DND-41 (cell line): ENCODE data around the gene UNC13C.

Experiments used
- ATAC-seq: fragments of 200-7000 bp; cut with Tn5 transposase; 3 replicates; pipeline ENCODE4 v1.9.1; 2021; ENCODE audit warnings: low read depth; ENCODE audit not compliant: insufficient read depth
- DNase-seq: peaks from one replicate; pipeline ENCODE4 v3.0.0-alpha.2; 2020
- H2AFZ ChIP-seq: 2 replicates; pipeline ENCODE4 v1.6.0; 2012; ENCODE audit warnings: low read depth, low read length
- H3K27ac ChIP-seq: 2 replicates; pipeline ENCODE4 v1.5.1; 2012; ENCODE audit warnings: low read length, inconsistent platforms
- H3K27me3 ChIP-seq: fragments of 200-600 bp; sonication (generic); 2 replicates; pipeline ENCODE4 v1.6.0; 2012; ENCODE audit warnings: low read length, mild to moderate bottlenecking, inconsistent platforms; ENCODE audit not compliant: insufficient read depth, poor library complexity
- H3K36me3 ChIP-seq: 2 replicates; pipeline ENCODE4 v1.5.1; 2012; ENCODE audit warnings: low read length, inconsistent platforms; ENCODE audit not compliant: insufficient read depth
- H3K4me1 ChIP-seq: 2 replicates; pipeline ENCODE4 v1.5.1; 2012; ENCODE audit warnings: mild to moderate bottlenecking, low read length; ENCODE audit not compliant: insufficient read depth
- H3K4me2 ChIP-seq: 2 replicates; pipeline ENCODE4 v1.6.0; 2012; ENCODE audit warnings: mild to moderate bottlenecking, moderate library complexity, low read length, inconsistent platforms; ENCODE audit not compliant: insufficient read depth
- H3K4me3 ChIP-seq, 2 experiments: fragments of 200-600 bp in 1 of 2; shearing (Covaris generic) in 1 of 2; 2 replicates each; pipeline ENCODE4 v1.5.1; 2012 to 2016; ENCODE audit warnings: inconsistent platforms in 2 of 2, low read length in 2 of 2, mild to moderate bottlenecking in 2 of 2, low read depth in 1 of 2, moderate library complexity in 1 of 2
- H3K79me2 ChIP-seq: 2 replicates; pipeline ENCODE4 v1.6.0; 2012; ENCODE audit warnings: low read length, inconsistent platforms; ENCODE audit not compliant: insufficient read depth
- H3K9ac ChIP-seq: 2 replicates; pipeline ENCODE4 v1.6.0; 2012; ENCODE audit warnings: low read depth, mild to moderate bottlenecking, inconsistent platforms, low read length, moderate library complexity
- H3K9me3 ChIP-seq: 2 replicates; pipeline ENCODE4 v1.5.1; 2012; ENCODE audit warnings: low read length, moderate library complexity, mild to moderate bottlenecking, inconsistent platforms; ENCODE audit not compliant: insufficient read depth, severe bottlenecking
- H4K20me1 ChIP-seq: 2 replicates; pipeline ENCODE4 v1.6.0; 2012; ENCODE audit warnings: low read length; ENCODE audit not compliant: insufficient read depth
- EZH2 ChIP-seq: IDR thresholded peaks from 3 replicates; pipeline ENCODE4 v1.6.1; 2012; ENCODE audit warnings: borderline replicate concordance, low read depth, mild to moderate bottlenecking, moderate library complexity, low read length, inconsistent platforms; ENCODE audit not compliant: severe bottlenecking
- TF ChIP-seq, protein P1 (sequence below): IDR thresholded peaks from 2 replicates; pipeline ENCODE4 v1.5.1; 2012; ENCODE audit warnings: borderline replicate concordance, low read length, moderate library complexity, mild to moderate bottlenecking; ENCODE audit not compliant: poor library complexity, severe bottlenecking; ENCODE audit errors: extremely low read depth

The UNC13C gene

DNA sequence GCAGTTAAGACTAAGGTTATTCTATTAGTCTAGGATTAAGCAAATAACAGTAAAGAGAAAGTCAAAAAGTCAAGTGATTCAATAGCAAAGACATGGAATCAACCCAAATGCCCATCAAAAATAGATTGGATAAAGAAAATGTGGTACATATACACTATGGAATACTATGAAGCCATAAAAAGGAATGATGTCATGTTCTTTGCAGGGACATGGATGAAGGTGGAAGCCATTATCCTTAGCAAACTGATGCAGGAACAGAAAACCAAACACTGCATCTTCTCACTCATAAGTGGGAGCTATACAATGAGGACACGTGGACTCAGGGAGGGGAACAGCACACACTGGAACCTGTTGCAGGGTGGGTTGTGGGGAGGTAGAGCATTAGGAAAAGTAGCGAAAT, 29.0 kb downstream of the UNC13C start:
- no peak for ATAC-seq
- TF ChIP-seq, protein P1, sequence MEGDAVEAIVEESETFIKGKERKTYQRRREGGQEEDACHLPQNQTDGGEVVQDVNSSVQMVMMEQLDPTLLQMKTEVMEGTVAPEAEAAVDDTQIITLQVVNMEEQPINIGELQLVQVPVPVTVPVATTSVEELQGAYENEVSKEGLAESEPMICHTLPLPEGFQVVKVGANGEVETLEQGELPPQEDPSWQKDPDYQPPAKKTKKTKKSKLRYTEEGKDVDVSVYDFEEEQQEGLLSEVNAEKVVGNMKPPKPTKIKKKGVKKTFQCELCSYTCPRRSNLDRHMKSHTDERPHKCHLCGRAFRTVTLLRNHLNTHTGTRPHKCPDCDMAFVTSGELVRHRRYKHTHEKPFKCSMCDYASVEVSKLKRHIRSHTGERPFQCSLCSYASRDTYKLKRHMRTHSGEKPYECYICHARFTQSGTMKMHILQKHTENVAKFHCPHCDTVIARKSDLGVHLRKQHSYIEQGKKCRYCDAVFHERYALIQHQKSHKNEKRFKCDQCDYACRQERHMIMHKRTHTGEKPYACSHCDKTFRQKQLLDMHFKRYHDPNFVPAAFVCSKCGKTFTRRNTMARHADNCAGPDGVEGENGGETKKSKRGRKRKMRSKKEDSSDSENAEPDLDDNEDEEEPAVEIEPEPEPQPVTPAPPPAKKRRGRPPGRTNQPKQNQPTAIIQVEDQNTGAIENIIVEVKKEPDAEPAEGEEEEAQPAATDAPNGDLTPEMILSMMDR, result no peak
- no peak for TF ChIP-seq EZH2
- no peaks in the 10 kb centered on the region for H3K4me1 ChIP-seq

DNA sequence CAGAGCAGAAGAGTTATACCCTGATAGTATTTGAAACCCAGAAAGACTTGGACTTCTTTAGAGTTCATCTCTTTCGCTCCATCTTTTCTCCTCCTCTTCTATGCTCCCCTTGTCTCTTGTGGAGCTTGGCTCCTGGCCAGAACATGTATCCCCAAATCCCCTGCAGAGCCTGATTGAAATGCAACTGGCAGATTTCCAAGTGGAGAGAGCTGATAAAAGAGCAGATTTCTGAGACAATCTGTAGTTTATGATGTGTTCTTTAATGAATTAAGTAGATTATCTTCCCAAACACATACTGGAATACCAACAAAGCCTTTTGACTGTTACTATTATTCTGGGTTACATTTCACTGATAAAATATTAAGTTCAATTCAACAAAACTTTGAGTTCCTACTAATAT, 33.4 kb downstream of the UNC13C start:
- Histone ChIP-seq H3K9me3 (no peaks in the 10 kb centered on the region), H3K27ac (no peak overlapping the region), H2AFZ (no peak overlapping the region), H3K9ac (no peak overlapping the region), H3K79me2 (no peaks in the 10 kb centered on the region), H4K20me1 (no peaks in the 10 kb centered on the region), H3K4me2 (no peak overlapping the region), H3K4me3 (no peak overlapping the region), H3K36me3 (no peaks in the 10 kb centered on the region), H3K4me1 (no peaks in the 10 kb centered on the region), H3K27me3 (no peaks in the 10 kb centered on the region)
- ATAC-seq (no peak), DNase-seq (no peak)
- TF ChIP-seq, protein P1, result no peak

More for the DNA sequence above, 29.0 kb downstream of the UNC13C start:
- Histone ChIP-seq H3K9ac (no peak overlapping the region), H3K4me2 (no peak overlapping the region), H3K27ac (no peak overlapping the region), H3K4me3 (no peak overlapping the region), H3K79me2 (no peaks in the 10 kb centered on the region), H3K36me3 (no peaks in the 10 kb centered on the region), H4K20me1 (no peaks in the 10 kb centered on the region), H3K27me3 (no peaks in the 10 kb centered on the region), H3K9me3 (no peaks in the 10 kb centered on the region), H2AFZ (no peak overlapping the region)
- DNase-seq, result no peak

DNA sequence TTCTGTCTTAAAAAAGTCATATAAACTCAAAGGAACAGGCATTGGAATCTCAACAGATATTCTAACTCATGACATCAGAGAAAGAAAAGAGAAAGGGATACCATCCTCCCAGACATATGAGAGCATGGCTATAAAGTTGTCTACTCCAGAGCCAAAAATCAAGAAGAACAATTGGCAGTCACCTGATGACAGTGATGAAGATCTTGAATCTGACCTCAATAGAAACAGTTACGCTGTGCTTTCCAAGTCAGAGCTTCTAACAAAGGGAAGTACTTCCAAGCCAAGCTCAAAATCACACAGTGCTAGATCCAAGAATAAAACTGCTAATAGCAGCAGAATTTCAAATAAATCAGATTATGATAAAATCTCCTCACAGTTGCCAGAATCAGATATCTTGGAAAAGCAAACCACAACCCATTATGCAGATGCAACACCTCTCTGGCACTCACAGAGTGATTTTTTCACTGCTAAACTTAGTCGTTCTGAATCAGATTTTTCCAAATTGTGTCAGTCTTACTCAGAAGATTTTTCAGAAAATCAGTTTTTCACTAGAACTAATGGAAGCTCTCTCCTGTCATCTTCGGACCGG, 35.9 kb downstream of the UNC13C start:
- Histone ChIP-seq H3K4me2 (no peak overlapping the region), H3K9me3 (no peaks in the 10 kb centered on the region), H3K36me3 (no peaks in the 10 kb centered on the region), H3K4me1 (no peaks in the 10 kb centered on the region), H3K9ac (no peak overlapping the region), H2AFZ (no peak overlapping the region), H3K27me3 (no peaks in the 10 kb centered on the region), H4K20me1 (no peaks in the 10 kb centered on the region), H3K4me3 (no peak overlapping the region), H3K27ac (no peak overlapping the region), H3K79me2 (no peaks in the 10 kb centered on the region)
- ATAC-seq (no peak), DNase-seq (no peak)
- TF ChIP-seq, protein P1, result no peak
- TF ChIP-seq EZH2, result no peak

DNA sequence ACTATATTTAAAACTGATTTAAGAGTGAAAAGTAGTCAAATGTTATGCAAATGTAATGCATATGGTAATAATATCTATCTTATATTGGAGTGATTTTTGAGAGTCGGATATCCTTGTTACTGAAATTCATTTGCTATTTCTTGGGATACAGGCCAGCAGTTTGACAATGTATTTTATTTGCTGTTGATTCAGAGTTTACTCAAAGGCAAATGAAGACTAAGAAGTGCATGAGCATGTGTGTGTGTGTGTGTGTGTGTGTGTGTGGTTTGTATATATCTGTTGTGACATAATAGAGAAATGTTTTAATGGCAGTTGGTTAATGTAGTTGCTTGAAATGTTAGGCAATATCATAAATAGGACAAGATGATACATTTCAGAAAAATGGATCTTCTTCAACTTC, 39.0 kb downstream of the UNC13C start:
- no peak for ATAC-seq

More for the DNA sequence above, 39.0 kb downstream of the UNC13C start:
- Histone ChIP-seq H3K27ac (no peak overlapping the region), H3K27me3 (no peaks in the 10 kb centered on the region), H3K9ac (no peak overlapping the region), H3K4me3 (no peak overlapping the region), H4K20me1 (no peaks in the 10 kb centered on the region), H3K9me3 (no peaks in the 10 kb centered on the region), H3K36me3 (no peaks in the 10 kb centered on the region), H3K4me1 (no peaks in the 10 kb centered on the region), H3K4me2 (no peak overlapping the region), H2AFZ (no peak overlapping the region), H3K79me2 (no peaks in the 10 kb centered on the region)
- no peak for DNase-seq
- TF ChIP-seq, protein P1, result no peak
- no peak for TF ChIP-seq EZH2
